GM12875 (cell line): Measurements from ENCODE around the gene KCNN4.
"Not testable (repeated sequence)": the region's sequence is repeated elsewhere in the genome, so short reads cannot be mapped to it uniquely, and the experiment has no call there.

ENCODE experiments used
- H3K4me3 ChIP-seq: one replicate; pipeline ENCODE4 v1.5.1; 2011; ENCODE audit warnings: low read depth, low read length, control low read depth
- TF ChIP-seq, protein P1 (sequence below): IDR thresholded peaks from 2 replicates; pipeline ENCODE4 v1.5.1; 2011; ENCODE audit warnings: low read depth, mild to moderate bottlenecking, control low read depth, inconsistent platforms, low read length, moderate library complexity, borderline replicate concordance; ENCODE audit not compliant: insufficient read depth

Gene KCNN4

DNA sequence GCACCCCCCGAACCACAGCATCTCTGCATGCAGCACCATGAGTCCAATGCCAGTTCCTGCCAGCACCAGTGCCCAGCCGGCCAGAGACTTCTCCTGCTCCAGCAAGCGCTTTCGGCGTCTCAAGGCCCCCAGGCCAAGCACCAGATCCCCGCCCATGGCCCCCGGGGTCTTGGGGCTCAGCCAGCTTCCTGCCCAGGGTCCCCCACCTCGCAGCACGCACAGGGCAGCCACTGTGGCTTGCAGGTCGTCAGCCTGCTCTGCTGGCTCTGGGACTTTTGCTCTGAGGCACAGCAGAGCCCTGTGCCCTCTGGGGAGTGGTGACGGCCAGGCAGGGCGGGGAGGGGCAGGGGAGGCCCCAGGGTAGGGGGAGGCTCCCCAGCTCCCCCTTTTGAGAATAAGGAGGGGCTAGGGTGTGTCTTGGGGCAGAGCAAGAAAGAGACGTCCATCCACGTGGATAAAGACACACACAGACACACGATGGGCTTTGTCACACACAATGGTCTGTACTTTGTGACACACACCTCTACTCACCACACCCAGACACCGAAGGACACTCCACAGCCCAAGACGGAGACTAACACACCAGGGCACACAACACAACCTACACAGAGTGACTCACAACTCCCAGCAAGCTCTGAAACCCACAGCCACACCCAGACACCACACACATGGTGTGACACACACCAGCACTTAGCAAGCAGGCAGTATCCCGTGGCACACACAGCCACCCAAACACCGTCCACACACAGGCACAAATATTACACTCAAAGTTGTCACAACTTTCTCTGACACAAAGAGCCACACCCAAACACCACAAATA, at the start of gene KCNN4:
KCNN4 (minus strand) TSS at position 268 of the 820 bp plus-strand sequence; CDS start at position 156, 112 bp downstream.
- TF ChIP-seq, protein P1, sequence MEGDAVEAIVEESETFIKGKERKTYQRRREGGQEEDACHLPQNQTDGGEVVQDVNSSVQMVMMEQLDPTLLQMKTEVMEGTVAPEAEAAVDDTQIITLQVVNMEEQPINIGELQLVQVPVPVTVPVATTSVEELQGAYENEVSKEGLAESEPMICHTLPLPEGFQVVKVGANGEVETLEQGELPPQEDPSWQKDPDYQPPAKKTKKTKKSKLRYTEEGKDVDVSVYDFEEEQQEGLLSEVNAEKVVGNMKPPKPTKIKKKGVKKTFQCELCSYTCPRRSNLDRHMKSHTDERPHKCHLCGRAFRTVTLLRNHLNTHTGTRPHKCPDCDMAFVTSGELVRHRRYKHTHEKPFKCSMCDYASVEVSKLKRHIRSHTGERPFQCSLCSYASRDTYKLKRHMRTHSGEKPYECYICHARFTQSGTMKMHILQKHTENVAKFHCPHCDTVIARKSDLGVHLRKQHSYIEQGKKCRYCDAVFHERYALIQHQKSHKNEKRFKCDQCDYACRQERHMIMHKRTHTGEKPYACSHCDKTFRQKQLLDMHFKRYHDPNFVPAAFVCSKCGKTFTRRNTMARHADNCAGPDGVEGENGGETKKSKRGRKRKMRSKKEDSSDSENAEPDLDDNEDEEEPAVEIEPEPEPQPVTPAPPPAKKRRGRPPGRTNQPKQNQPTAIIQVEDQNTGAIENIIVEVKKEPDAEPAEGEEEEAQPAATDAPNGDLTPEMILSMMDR = no peak
- peak within 1 kb of the TSS; percentile 84 for H3K4me3 ChIP-seq

DNA sequence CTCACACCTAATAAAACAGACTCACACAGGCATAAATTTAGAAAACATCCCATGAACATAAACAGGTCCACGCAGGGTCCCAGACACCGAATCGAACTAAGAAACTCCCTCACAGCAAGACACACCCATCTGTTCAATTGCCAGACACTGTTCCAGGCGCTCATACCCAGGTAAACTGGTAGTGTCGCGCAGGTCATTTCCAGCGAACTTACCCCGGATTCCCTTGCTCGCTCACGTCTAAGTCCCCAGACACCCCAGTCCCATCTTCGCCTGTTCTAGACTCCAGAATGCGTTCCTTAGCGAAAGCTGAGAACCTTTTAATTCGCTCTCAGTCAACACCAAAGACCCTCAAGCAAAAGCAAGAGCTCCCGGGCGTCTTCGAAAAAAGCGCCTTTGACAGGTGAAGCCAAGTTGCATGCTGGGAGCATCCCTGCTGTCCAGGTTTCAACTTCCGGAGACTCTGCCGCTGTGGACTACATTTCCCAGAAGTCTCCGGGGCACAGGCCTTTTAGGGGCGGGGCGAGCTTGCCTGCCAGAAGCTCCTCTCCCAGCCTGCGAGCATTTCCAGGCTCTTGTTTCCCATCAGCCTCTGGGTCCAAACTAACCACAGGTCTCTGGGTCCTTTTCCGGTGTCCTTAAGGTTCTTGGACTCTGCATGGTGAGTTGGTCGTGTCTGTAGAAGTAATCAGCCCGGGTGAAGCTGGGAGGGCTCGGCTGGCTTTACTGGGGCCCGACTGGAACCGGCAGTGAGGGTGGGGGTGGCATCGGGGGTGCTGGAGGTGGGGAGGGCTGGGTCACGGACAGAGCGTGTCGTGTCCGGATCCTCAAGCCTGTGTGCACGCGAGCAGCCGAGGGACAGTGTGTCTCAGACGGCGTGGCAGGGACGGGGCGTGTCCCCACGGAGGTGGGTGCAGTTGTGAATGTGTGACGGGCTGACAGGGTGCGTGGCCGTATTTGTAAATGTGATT, 46.3 kb upstream of the KCNN4 start, which contains the start of gene ZNF283:
ZNF283 (plus strand) TSS at position 535 of the 968 bp plus-strand sequence. CDS start 6,184 bp downstream, outside the sequence.
- peak within 1 kb of the TSS; percentile 70 for H3K4me3 ChIP-seq
- TF ChIP-seq, protein P1 = no peak

DNA sequence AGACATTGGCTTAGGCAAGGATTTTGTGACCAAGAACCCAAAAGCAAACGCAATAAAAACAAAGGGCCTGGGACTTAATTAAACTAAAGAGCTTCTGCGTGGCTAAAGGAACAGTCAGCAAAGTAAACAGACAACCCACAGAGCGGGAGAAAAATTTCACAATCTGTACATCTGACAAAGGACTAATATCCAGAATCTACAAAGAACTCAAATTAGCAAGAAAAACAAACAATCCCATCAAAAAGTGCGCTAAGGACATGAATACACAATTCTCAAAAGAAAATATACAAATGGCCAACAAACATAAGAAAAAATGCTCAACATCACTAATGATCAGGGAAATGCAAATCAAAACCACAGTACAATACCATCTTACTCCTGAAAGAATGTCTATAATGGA, 43.8 kb upstream of the KCNN4 start:
- H3K4me3 ChIP-seq = not testable (repeated sequence)

DNA sequence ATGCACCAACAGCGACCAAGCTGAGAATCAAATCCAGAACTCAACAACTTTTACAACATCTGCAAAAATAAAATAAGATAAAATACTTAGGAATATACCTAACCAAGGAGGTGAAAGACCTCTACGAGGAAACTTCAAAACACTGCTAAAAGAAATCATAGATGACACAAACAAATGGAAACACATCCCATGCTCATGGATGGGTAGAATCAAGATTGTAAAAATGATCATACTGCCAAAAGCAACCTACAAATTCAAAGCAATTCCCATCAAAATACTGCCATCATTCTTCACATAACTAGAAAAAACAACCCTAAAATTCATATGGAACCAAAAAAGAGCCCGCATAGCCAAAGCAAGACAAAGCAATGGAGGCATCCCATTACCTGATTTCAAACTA, 43.1 kb upstream of the KCNN4 start:
- H3K4me3 ChIP-seq = not testable (repeated sequence)

DNA sequence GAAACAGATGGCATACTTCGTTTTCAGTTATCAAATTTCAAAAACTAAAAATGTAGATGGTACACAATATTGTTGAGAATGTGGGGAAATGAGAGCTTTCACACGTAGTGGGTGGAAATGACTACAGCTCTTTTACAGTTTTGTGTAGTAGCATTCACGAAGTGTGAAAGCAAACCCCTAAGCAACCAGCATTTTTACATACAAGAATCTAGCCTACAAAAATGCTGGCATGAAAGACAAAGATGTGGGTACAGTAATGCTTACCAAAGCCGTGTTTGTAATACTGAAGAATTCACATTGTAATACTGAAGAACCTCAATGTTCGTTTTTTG, 40.1 kb upstream of the KCNN4 start:
- peak overlapping the region; percentile 32 for H3K4me3 ChIP-seq
- TF ChIP-seq, protein P1 = no peak

DNA sequence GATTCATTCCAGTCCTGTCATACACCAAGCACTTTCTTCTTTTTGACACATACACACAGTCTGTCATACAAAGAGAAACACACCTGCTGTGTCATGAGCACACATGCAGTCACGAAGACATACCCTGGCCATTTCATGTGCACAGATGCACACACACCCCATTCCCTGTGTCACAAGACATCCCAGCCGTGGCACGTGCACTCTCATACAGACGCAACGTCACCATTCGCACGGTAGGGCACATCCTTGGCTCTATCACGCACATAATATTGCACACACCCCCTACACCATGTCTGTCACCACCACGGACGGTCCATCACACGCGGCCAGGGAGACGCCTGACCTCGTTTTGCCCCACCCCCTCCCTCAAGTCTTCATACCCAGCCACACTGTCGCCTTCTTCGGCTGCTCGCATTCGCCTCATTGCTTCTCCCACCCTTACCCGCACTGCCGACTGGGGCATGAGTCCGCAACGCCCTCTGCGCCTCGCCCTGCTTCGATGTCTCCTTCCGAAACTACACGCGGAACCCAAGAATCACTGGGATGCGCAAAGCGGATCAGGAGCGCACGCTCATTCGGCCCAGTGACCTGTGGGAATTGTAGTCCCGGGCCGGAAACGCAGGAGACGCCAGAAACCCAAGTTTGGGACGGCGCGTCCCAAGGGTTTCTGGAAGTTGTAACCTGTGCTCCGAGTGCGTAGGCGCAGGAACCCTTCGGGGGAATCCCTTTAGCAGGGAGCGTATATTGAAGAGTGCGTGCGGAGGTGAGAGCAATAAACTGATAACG, 39.5 kb upstream of the KCNN4 start:
- H3K4me3 ChIP-seq = peak overlapping the region; percentile 32
- TF ChIP-seq, protein P1 = no peak

DNA sequence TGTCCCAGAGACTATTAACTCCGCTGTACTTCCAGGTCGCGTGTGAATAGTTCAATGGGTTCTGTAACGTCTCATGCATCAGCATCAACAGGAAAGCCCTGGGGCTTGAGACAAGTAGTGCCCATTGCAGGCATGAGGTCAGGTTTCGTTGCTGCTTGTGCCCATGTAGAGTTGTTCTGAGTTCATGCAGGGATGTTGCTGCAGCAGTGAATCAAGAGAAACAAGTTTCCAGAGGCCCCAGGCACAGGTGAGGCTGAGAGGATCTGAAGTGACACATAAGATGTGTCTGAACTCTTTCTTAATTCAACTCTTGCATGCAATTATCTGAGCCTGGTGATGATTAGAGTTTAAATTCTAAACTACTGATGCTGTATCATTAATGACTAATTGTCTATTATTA, 37.7 kb upstream of the KCNN4 start:
- H3K4me3 ChIP-seq = no peak overlapping the region
- TF ChIP-seq, protein P1 = no peak

DNA sequence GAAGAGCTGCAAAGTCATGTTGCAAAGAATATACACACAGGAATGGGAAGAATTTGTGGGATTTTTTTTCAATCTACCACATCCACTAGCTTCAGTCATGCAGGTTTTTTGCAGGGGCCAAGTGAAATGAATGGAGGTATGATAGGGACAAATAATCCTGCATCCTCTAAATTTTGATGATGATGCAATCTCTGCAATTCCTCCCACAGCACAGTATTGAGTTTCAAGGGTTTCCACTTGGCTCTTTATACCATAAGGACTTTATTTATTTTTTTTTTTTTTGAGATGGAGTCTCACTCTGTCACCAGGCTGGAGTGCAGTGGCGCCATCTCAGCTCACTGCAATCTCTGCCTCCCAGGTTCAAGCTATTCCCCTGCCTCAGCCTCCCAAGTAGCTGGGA, 36.7 kb upstream of the KCNN4 start:
- not testable (repeated sequence) for H3K4me3 ChIP-seq
